IMR-90 (cell line): ENCODE data around the gene RPS6KA5. TPM values are rescaled to one million over a fixed set of nuclear protein-coding genes. Genes with fewer than 3 reads are reported as not detected.

Source experiments
- ATAC-seq: fragments of 200-7000 bp; cut with Tn5 transposase; 2 replicates; pipeline ENCODE4 v1.9.1; 2020; ENCODE audit warnings: low read depth, mild to moderate bottlenecking, moderate library complexity
- BruUV-seq: library from RNA; stranded (reverse); fragments of 400-500 nt; replicated peaks from 2 replicates; lab custom pipeline; 2021; lab: Mats Ljungman, UMichigan
- CTCF ChIA-PET: fragments of 300-600 bp; formaldehyde crosslinking; extraction: SDS; loops from one replicate; lab custom pipeline; 2021; ENCODE audit warnings: antibody characterized with exemption; lab: Yijun Ruan, JAX
- POLR2A ChIA-PET: fragments of 300-600 bp; sonication (Branson Sonifier 250); formaldehyde crosslinking; loops from one replicate; lab custom pipeline; 2022; ENCODE audit warnings: antibody characterized with exemption; ENCODE audit not compliant: unreplicated experiment; lab: Charles Lee
- DNase-seq: peaks from one replicate; pipeline ENCODE4 v3.0.0; 2013
- H2AFZ ChIP-seq: replicated peaks from 2 replicates; pipeline ENCODE3; 2013; ENCODE audit warnings: low read length, mild to moderate bottlenecking; ENCODE audit not compliant: poor library complexity
- H2AK5ac ChIP-seq: 2 replicates; pipeline ENCODE4 v1.6.1; 2013; ENCODE audit warnings: low read depth, low read length, inconsistent platforms
- H2AK9ac ChIP-seq: replicated peaks from 2 replicates; pipeline ENCODE3; 2013; ENCODE audit warnings: mild to moderate bottlenecking, low read depth, low read length, moderate library complexity; ENCODE audit not compliant: poor library complexity
- H2BK120ac ChIP-seq: 2 replicates; pipeline ENCODE4 v1.6.1; 2013; ENCODE audit warnings: low read depth, low read length, inconsistent platforms
- H2BK15ac ChIP-seq: 3 replicates; pipeline ENCODE4 v1.6.1; 2013; ENCODE audit warnings: low read depth, low read length, inconsistent platforms
- H2BK20ac ChIP-seq: 2 replicates; pipeline ENCODE4 v1.6.1; 2013; ENCODE audit warnings: low read depth, mild to moderate bottlenecking, inconsistent platforms, low read length, moderate library complexity
- H2BK5ac ChIP-seq: 2 replicates; pipeline ENCODE4 v1.6.1; 2013; ENCODE audit warnings: mild to moderate bottlenecking, low read depth, low read length, inconsistent platforms; ENCODE audit not compliant: poor library complexity, severe bottlenecking
- H3K14ac ChIP-seq: replicated peaks from 2 replicates; pipeline ENCODE4 v1.6.1; 2013; ENCODE audit warnings: low read depth, low read length, inconsistent platforms
- H3K18ac ChIP-seq: 2 replicates; pipeline ENCODE4 v1.6.1; 2013; ENCODE audit warnings: low read depth, low read length, control low read depth
- H3K23ac ChIP-seq: 2 replicates; pipeline ENCODE4 v1.6.1; 2013; ENCODE audit warnings: low read depth, low read length, inconsistent platforms
- H3K27ac ChIP-seq: 2 replicates; pipeline ENCODE4 v1.5.1; 2013; ENCODE audit warnings: mild to moderate bottlenecking, control low read depth, low read length; ENCODE audit not compliant: insufficient read depth
- H3K27me3 ChIP-seq: 2 replicates; pipeline ENCODE4 v1.6.1; 2013; ENCODE audit warnings: low read length; ENCODE audit not compliant: control insufficient read depth, insufficient read depth
- H3K36me3 ChIP-seq: 2 replicates; pipeline ENCODE4 v1.6.1; 2013; ENCODE audit warnings: low read length, mixed read lengths; ENCODE audit not compliant: control insufficient read depth, insufficient read depth
- H3K4ac ChIP-seq: 2 replicates; pipeline ENCODE4 v1.6.1; 2013; ENCODE audit warnings: low read depth, low read length, inconsistent platforms
- H3K4me1 ChIP-seq: 2 replicates; pipeline ENCODE4 v1.6.1; 2013; ENCODE audit warnings: low read length, mixed read lengths; ENCODE audit not compliant: control insufficient read depth, insufficient read depth
- H3K4me2 ChIP-seq: 2 replicates; pipeline ENCODE4 v1.6.1; 2013; ENCODE audit warnings: low read depth, mild to moderate bottlenecking, control low read depth, low read length, moderate library complexity
- H3K4me3 ChIP-seq: 2 replicates; pipeline ENCODE4 v1.5.1; 2013; ENCODE audit warnings: low read depth, mild to moderate bottlenecking, control low read depth, low read length, moderate library complexity; ENCODE audit not compliant: insufficient read depth
- H3K56ac ChIP-seq: 2 replicates; pipeline ENCODE4 v1.6.1; 2013; ENCODE audit warnings: low read length, inconsistent platforms; ENCODE audit not compliant: insufficient read depth; ENCODE audit errors: extremely low read depth
- H3K79me1 ChIP-seq, 2 experiments: 2 replicates each; pipeline ENCODE4 v1.6.1; 2013; ENCODE audit warnings: low read length in 2 of 2, inconsistent platforms in 1 of 2, low read depth in 1 of 2
- H3K9ac ChIP-seq: 2 replicates; pipeline ENCODE4 v1.6.1; 2013; ENCODE audit warnings: low read depth, low read length, control low read depth
- H3K9me1 ChIP-seq: 2 replicates; pipeline ENCODE4 v1.6.1; 2013; ENCODE audit warnings: low read length, inconsistent platforms; ENCODE audit not compliant: insufficient read depth
- H3K9me3 ChIP-seq: 2 replicates; pipeline ENCODE4 v1.6.1; 2013; ENCODE audit warnings: low read length; ENCODE audit not compliant: control insufficient read depth, insufficient read depth
- H4K20me1 ChIP-seq: 2 replicates; pipeline ENCODE4 v1.6.1; 2013; ENCODE audit warnings: low read length, inconsistent platforms; ENCODE audit not compliant: insufficient read depth
- H4K5ac ChIP-seq: 2 replicates; pipeline ENCODE4 v1.6.1; 2013; ENCODE audit warnings: mild to moderate bottlenecking, low read depth, low read length, control low read depth
- H4K8ac ChIP-seq, 2 experiments: 2 replicates each; pipeline ENCODE4 v1.6.1; 2013; ENCODE audit warnings: low read depth in 2 of 2, low read length in 2 of 2, control low read depth in 1 of 2, inconsistent platforms in 1 of 2
- H4K91ac ChIP-seq: 2 replicates; pipeline ENCODE4 v1.6.1; 2013; ENCODE audit warnings: low read depth, low read length, inconsistent platforms; ENCODE audit not compliant: insufficient read depth
- BHLHE40 ChIP-seq: fragments of 150-350 bp; IDR thresholded peaks from 2 replicates; pipeline ENCODE4 v1.6.1; 2016; ENCODE audit warnings: mild to moderate bottlenecking, low read depth, low read length
- MAFK ChIP-seq: IDR thresholded peaks from 2 replicates; pipeline ENCODE4 v1.6.1; 2012; ENCODE audit warnings: low read depth, low read length, improper control_type of control experiment
- dilution Hi-C: fragments of 300-500 bp; cut with HindIII; formaldehyde crosslinking; loops from one replicate; pipeline ENCODE4 v1.14.3; 2018; ENCODE audit warnings: low sequenced_read_pairs; ENCODE audit not compliant: unreplicated experiment
- in situ Hi-C: fragments of 300-500 bp; cut with MboI; formaldehyde crosslinking; loops from 3 replicates; pipeline ENCODE4 v1.14.3; 2019; ENCODE audit warnings: low sequenced_read_pairs, inconsistent platforms, mixed read lengths
- intact Hi-C: fragments of 100-400 bp; cut with micrococcal nuclease; formaldehyde crosslinking; loops from 2 replicates; pipeline ENCODE4 v1.10.0; 2022
- polyA plus RNA-seq, 3 experiments: library from polyadenylated mRNA; depleted of rRNA; stranded (reverse); fragments of >200 nt; gene quantifications; 2 replicates each; pipeline ENCODE4 v1.2.3, GENCODE V29; 2012; ENCODE audit warnings: low replicate concordance in 1 of 3
- total RNA-seq: library from RNA; depleted of rRNA; stranded (reverse); fragments of >200 nt; gene quantifications from 2 replicates; pipeline ENCODE4 v1.2.3, GENCODE V29; 2012
- TF ChIP-seq, protein P1 (sequence below): fragments of 150-350 bp; IDR thresholded peaks from 2 replicates; pipeline ENCODE4 v1.6.1; 2016; ENCODE audit warnings: low read depth, mild to moderate bottlenecking, low read length, moderate library complexity, borderline replicate concordance

The RPS6KA5 gene
- total and polyA plus RNA-seq, 2 of the 4 experiments (the other 2 are of a cell fraction) = 0.36 TPM

DNA sequence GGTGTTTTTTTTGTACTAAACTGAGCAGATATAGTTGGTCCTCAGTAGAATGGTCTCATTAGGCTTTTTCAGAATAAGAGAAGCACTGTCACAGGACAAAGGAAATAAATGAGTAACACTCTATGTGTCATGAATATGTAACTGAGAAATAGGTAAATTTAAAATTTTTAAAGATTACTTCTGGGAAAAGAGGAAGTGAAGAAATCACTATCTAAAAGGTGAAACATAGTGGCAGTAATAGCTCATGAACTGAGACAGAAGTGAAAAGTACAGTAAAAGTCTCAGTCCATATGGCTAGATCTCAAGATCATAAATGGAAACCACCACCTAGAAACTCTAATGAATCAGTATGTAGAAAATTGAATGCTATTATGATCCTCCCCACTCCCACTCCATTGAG lies 154.9 kb downstream of the RPS6KA5 start:
- Histone ChIP-seq H2AFZ (no peak overlapping the region), H4K91ac (no peak overlapping the region), H3K27ac (no peak overlapping the region), H3K4me1 (no peaks in the 10 kb centered on the region), H2BK20ac (no peak overlapping the region), H3K4me2 (no peak overlapping the region), H3K9me3 (no peaks in the 10 kb centered on the region), H3K36me3 (no peaks in the 10 kb centered on the region), H3K79me1 (no peaks in the 10 kb centered on the region), H3K4ac (no peak overlapping the region), H2BK15ac (no peak overlapping the region), H3K4me3 (no peak overlapping the region), H4K8ac (no peak overlapping the region), H2BK5ac (no peak overlapping the region), H3K27me3 (peaks cover 2% of the 10 kb centered on the region; the same call in 1 of the 2 replicates), H3K14ac (no peak overlapping the region), H4K5ac (no peak overlapping the region), H4K20me1 (no peaks in the 10 kb centered on the region), H3K9ac (no peak overlapping the region), H2AK5ac (no peak overlapping the region), H3K18ac (no peak overlapping the region), H3K23ac (no peak overlapping the region), H3K56ac (no peak overlapping the region), H3K9me1 (no peaks in the 10 kb centered on the region), H2BK120ac (no peak overlapping the region), H2AK9ac (no peak overlapping the region)
- POLR2A ChIA-PET = no interaction called here
- dilution Hi-C loops (no loop called here), intact Hi-C loops (no loop called here), in situ Hi-C loops (no loop called here)
- ATAC-seq = no peak
- TF ChIP-seq MAFK = no peak
- TF ChIP-seq BHLHE40 = no peak
- TF ChIP-seq, protein P1, sequence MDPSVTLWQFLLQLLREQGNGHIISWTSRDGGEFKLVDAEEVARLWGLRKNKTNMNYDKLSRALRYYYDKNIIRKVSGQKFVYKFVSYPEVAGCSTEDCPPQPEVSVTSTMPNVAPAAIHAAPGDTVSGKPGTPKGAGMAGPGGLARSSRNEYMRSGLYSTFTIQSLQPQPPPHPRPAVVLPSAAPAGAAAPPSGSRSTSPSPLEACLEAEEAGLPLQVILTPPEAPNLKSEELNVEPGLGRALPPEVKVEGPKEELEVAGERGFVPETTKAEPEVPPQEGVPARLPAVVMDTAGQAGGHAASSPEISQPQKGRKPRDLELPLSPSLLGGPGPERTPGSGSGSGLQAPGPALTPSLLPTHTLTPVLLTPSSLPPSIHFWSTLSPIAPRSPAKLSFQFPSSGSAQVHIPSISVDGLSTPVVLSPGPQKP = no peak
- DNase-seq = no peak
- no TSS peak for BruUV-seq
- CTCF ChIA-PET = interaction anchor here (0.6 to 1.1 kb wide), 2 partner anchors 147 to 272 kb away, joined by 3 read pairs; no protein-coding TSS in a partner anchor
